ENCODE data around the gene MAN2A2. TPM values are rescaled to one million over a fixed set of nuclear protein-coding genes. Genes with fewer than 3 reads are reported as not detected.

The MAN2A2 gene
- total and polyA plus RNA-seq, 2 of the 8 experiments (the other 6 are each of a cell fraction or from before 2014, with no cell fraction given): 23.1 to 29.7 TPM

GRCh38 chr15:90872486-90873184 is 30.5 kb upstream of the MAN2A2 start:
- H3K4ac ChIP-seq (replicated peaks; ENCODE audit: insufficient read length, low read depth, low read length): peak overlapping the region; percentile 17
- peak overlapping the region; percentile 50; the same call in 1 of the 2 replicates for H2BK12ac ChIP-seq (ENCODE audit: low read depth, low read length)
- no peak overlapping the region for H4K91ac ChIP-seq (replicated peaks; ENCODE audit: insufficient read length, low read length)
- no peaks in the 10 kb centered on the region for H3K27me3 ChIP-seq (replicated peaks in 1 of 4; ENCODE audit: control insufficient read depth in 3 of 4, extremely low read depth in 1 of 4, insufficient read depth in 3 of 4, low read length in 3 of 4)
- peak overlapping the region; percentile 69 to 79 for H3K4me2 ChIP-seq (ENCODE audit: insufficient read depth in 1 of 2, low read depth in 2 of 2, low read length in 2 of 2)
- H3K79me1 ChIP-seq (ENCODE audit: low read depth, low read length): peaks cover 2% of the 10 kb centered on the region; the same call in 1 of the 2 replicates
- H3K9me3 ChIP-seq (ENCODE audit: insufficient read depth in 2 of 2, low read depth in 1 of 2, low read length in 1 of 2): no peaks in the 10 kb centered on the region
- no peak overlapping the region for H3K23ac ChIP-seq (ENCODE audit: insufficient read length)
- DNase-seq (ENCODE audit: low read depth in 1 of 2, low spot score in 2 of 2) (no peak), FAIRE-seq (no peak)
- H3K56ac ChIP-seq (replicated peaks; ENCODE audit: insufficient read length, low read depth, low read length): no peak overlapping the region
- H3K9ac ChIP-seq (replicated peaks in 1 of 4; ENCODE audit: extremely low read depth in 1 of 4, low read depth in 3 of 4, low read length in 3 of 4): no peak overlapping the region; a peak in 2 of 7 replicates
- peaks cover 3% of the 10 kb centered on the region; the same call in 1 of the 2 replicates for H3K23me2 ChIP-seq (ENCODE audit: low read depth, low read length)
- ChIA-PET CTCF (ENCODE audit: partially characterized antibody) (interaction anchor here (1.3 to 2.5 kb wide), 3 partner anchors 13 to 55 kb away, joined by 4 to 28 read pairs (median 6); partner anchors contain the start of gene FES), POLR2A (ENCODE audit: partially characterized antibody) (interaction anchor here (0.6 kb wide), 1 partner anchor 86 kb away, joined by 4 read pairs; no protein-coding TSS in a partner anchor)
- peaks cover 0 to 5% of the 10 kb centered on the region in 2 experiments; a peak in 2 of 4 replicates for H3K79me2 ChIP-seq (ENCODE audit: control insufficient read depth in 1 of 2, insufficient read depth in 2 of 2, low read length in 2 of 2)
- TF ChIP-seq SP1 (IDR thresholded peaks at IDR 0.05; ENCODE audit: low read depth, low read length): no peak
- TF ChIP-seq ASH2L (IDR thresholded peaks at IDR 0.05; ENCODE audit: low read length): no peak
- no peak for TF ChIP-seq SAP30 (IDR thresholded peaks at IDR 0.05; ENCODE audit: insufficient read depth, insufficient replicate concordance, low read length)
- no peak for TF ChIP-seq ZNF274 (IDR thresholded peaks at IDR 0.05; ENCODE audit: borderline replicate concordance, extremely low read depth, low read length)
- TF ChIP-seq GABPA (IDR thresholded peaks at IDR 0.05; ENCODE audit: borderline replicate concordance, insufficient read depth, low read length): no peak
- TF ChIP-seq POLR2A (IDR thresholded peaks at IDR 0.05; ENCODE audit: control extremely low read depth in 1 of 2, low read depth in 2 of 2, low read length in 2 of 2): no peak
- TF ChIP-seq TAF1 (IDR thresholded peaks at IDR 0.05; ENCODE audit: low read depth, low read length): no peak
- TF ChIP-seq BRCA1 (IDR thresholded peaks at IDR 0.05; ENCODE audit: low read depth, low read length): no peak
- H3K36me3 ChIP-seq (ENCODE audit: control insufficient read depth in 2 of 4, insufficient read depth in 4 of 4, low read length in 3 of 4): peaks cover 0 to 10% (median 3%) of the 10 kb centered on the region in 4 experiments; a peak in 2 of 8 replicates
- H3K18ac ChIP-seq (ENCODE audit: extremely low read depth, low read length): peak overlapping the region; percentile 44
- H2BK20ac ChIP-seq (ENCODE audit: low read length): 0 out of 2 replicates have a peak overlapping the region, but pooled peaks have one; percentile 66
- H4K5ac ChIP-seq (ENCODE audit: insufficient read length, low read depth, low read length): no peak overlapping the region
- H3K4me1 ChIP-seq (replicated peaks in 1 of 4; ENCODE audit: control insufficient read depth in 3 of 4, insufficient read depth in 4 of 4, low read length in 3 of 4): peaks cover 23 to 47% (median 30%) of the 10 kb centered on the region in 4 experiments
- 0 out of 2 replicates have a peak overlapping the region, but pooled peaks have one; percentile 88 for H2BK15ac ChIP-seq (ENCODE audit: low read length)
- peak overlapping the region; percentile 47 to 73 (median 63); a peak in 7 of 8 replicates for H3K4me3 ChIP-seq (ENCODE audit: extremely low read depth in 1 of 4, insufficient read depth in 2 of 4, low read depth in 3 of 4, low read length in 4 of 4)
- H3K27ac ChIP-seq (ENCODE audit: low read depth, low read length): no peak overlapping the region
- H2AFZ ChIP-seq (ENCODE audit: low read length): no peak overlapping the region
- H2AK5ac ChIP-seq (ENCODE audit: low read depth, low read length): peak overlapping the region; percentile 49; the same call in 1 of the 2 replicates
- peak overlapping the region; percentile 47; the same call in 1 of the 2 replicates for H2BK5ac ChIP-seq (ENCODE audit: low read depth, low read length)
- H2BK120ac ChIP-seq (replicated peaks; ENCODE audit: low read depth, low read length): no peak overlapping the region
- H4K8ac ChIP-seq (ENCODE audit: extremely low read depth, insufficient read depth, low read length): no peak overlapping the region
- 63% methylated on average over 12 of the region's 12 CpGs; no CpG with 5 or more reads in 1 of the 2 experiments for WGBS, 2 experiments (ENCODE audit: extremely low coverage in 1 of 2, insufficient coverage in 1 of 2, insufficient read length in 1 of 2, insufficient replicate concordance in 2 of 2, low coverage in 1 of 2, low lambda C conversion rate in 2 of 2, missing lambda C conversion rate in 1 of 2)
- no peak overlapping the region for H3K14ac ChIP-seq (ENCODE audit: insufficient read length)
- peaks cover 0 to 2% of the 10 kb centered on the region in 2 experiments for H4K20me1 ChIP-seq (replicated peaks in 1 of 2; ENCODE audit: control insufficient read depth in 1 of 2, insufficient read depth in 2 of 2, low read length in 2 of 2)
